ENCODE data around the gene ATG3.
"Not testable (repeated sequence)": the region's sequence is repeated elsewhere in the genome, so short reads cannot be mapped to it uniquely, and the experiment has no call there.

Gene ATG3

DNA sequence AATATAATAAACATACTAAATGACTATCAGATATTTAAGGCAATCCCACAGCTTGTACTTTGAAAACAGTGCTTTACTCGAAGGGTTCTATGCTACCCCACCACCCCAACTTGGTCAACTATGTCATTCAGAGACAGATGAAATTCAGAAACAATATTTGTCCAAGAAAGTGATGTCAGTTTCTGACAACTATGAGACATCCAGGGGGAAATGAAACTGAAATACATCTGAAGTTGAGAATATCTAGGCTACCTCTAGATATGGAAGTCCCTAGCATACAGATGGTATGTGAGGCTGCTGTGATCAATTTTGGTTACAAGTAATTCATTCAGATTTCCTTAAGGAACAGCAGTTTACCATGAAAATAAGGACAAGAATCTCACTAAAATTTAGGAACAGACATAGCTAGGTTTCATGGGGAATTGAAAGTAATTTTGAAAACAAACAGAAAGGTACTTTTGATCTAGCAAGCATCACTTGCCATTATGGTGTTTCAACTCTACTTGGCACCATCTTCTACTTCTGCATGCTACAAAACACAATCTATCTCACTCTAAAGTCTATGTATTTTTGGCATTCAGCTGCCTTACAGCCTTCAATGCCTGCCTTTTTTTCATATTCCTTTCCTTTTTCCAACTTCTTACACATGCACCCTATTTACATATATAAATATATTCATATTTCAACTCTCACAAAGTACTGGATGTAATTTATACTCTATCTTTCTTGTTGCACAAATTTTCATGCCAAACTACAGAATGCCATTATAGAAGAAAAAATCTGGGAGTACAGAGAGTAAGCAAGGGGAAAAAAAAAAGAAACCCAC lies 21.7 kb downstream of the ATG3 start:
- Histone ChIP-seq H4K20me1 (ENCODE audit: insufficient read depth, low read length) (no peaks in the 10 kb centered on the region), H3K9me3 (ENCODE audit: insufficient read depth, low read length, severe bottlenecking) (no peaks in the 10 kb centered on the region), H3K27ac (ENCODE audit: low read length) (no peak overlapping the region), H3K36me3 (ENCODE audit: insufficient read depth, low read length) (peaks cover 75% of the 10 kb centered on the region), H3K4me2 (ENCODE audit: insufficient read depth, low read length) (no peak overlapping the region), H3K79me2 (ENCODE audit: insufficient read depth, low read length) (no peaks in the 10 kb centered on the region), H3K9ac (ENCODE audit: low read depth, low read length) (no peak overlapping the region), H3K27me3 (ENCODE audit: insufficient read depth, low read length, poor library complexity) (no peaks in the 10 kb centered on the region), H3K4me1 (ENCODE audit: insufficient read depth, low read length) (no peaks in the 10 kb centered on the region), H2AFZ (ENCODE audit: low read depth, low read length) (no peak overlapping the region), H3K4me3 (ENCODE audit: low read depth in 1 of 2, low read length in 2 of 2) (no peak overlapping the region)
- ATAC-seq (ENCODE audit: insufficient read depth, low read depth) (no peak), DNase-seq (no peak)
- TF ChIP-seq CTCF (IDR thresholded peaks at IDR 0.05; ENCODE audit: borderline replicate concordance, extremely low read depth, low read length, poor library complexity, severe bottlenecking) (no peak), EZH2 (IDR thresholded peaks at IDR 0.05; ENCODE audit: borderline replicate concordance, low read depth, low read length, severe bottlenecking) (no peak)

- H3K9ac ChIP-seq (ENCODE audit: low read depth, low read length), result no peak overlapping the region
- DNase-seq (no peak), ATAC-seq (ENCODE audit: insufficient read depth, low read depth) (peak; percentile 62)
- H3K27ac ChIP-seq (ENCODE audit: low read length), result no peak overlapping the region
- TF ChIP-seq EZH2 (IDR thresholded peaks at IDR 0.05; ENCODE audit: borderline replicate concordance, low read depth, low read length, severe bottlenecking), result no peak
- peak; percentile 63 for TF ChIP-seq CTCF (IDR thresholded peaks at IDR 0.05; ENCODE audit: borderline replicate concordance, extremely low read depth, low read length, poor library complexity, severe bottlenecking)
- no peak overlapping the region for H3K4me2 ChIP-seq (ENCODE audit: insufficient read depth, low read length)
- H4K20me1 ChIP-seq (ENCODE audit: insufficient read depth, low read length), result no peaks in the 10 kb centered on the region
- H3K4me1 ChIP-seq (ENCODE audit: insufficient read depth, low read length), result no peaks in the 10 kb centered on the region
- no peak overlapping the region for H2AFZ ChIP-seq (ENCODE audit: low read depth, low read length)
- H3K79me2 ChIP-seq (ENCODE audit: insufficient read depth, low read length), result no peaks in the 10 kb centered on the region
- no peak overlapping the region for H3K4me3 ChIP-seq (ENCODE audit: low read depth in 1 of 2, low read length in 2 of 2)
- no peaks in the 10 kb centered on the region for H3K27me3 ChIP-seq (ENCODE audit: insufficient read depth, low read length, poor library complexity)
- H3K9me3 ChIP-seq (ENCODE audit: insufficient read depth, low read length, severe bottlenecking), result no peaks in the 10 kb centered on the region
- H3K36me3 ChIP-seq (ENCODE audit: insufficient read depth, low read length), result peaks cover 86% of the 10 kb centered on the region
Observed at GRCh38 chr3:112531358-112531781, 30.4 kb downstream of the ATG3 start.

DNA sequence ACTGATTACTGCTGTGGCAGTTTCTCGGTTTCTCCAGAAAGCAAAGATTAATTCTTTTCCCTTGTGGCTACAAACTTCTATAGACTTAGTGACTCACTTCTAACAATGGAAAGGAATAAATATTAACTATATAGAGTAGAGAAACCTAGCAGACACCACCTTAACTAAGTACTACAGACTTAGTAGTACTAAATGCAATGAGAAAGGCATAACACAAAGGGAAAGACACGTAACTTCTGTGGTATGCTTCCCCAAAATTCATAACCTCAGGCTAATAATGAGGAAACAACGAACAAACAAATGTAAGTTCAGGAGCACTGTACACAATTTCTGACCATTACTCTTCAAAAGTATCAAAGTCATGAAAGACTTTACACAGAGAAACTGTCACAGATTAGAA lies 31.2 kb downstream of the ATG3 start:
- no peak overlapping the region for H3K9ac ChIP-seq (ENCODE audit: low read depth, low read length)
- no peak for ATAC-seq (ENCODE audit: insufficient read depth, low read depth)
- TF ChIP-seq EZH2 (IDR thresholded peaks at IDR 0.05; ENCODE audit: borderline replicate concordance, low read depth, low read length, severe bottlenecking) (no peak), CTCF (IDR thresholded peaks at IDR 0.05; ENCODE audit: borderline replicate concordance, extremely low read depth, low read length, poor library complexity, severe bottlenecking) (no peak)
- no peak for DNase-seq
- H3K36me3 ChIP-seq (ENCODE audit: insufficient read depth, low read length), result peaks cover 78% of the 10 kb centered on the region
- H3K9me3 ChIP-seq (ENCODE audit: insufficient read depth, low read length, severe bottlenecking), result no peaks in the 10 kb centered on the region
- no peak overlapping the region for H3K27ac ChIP-seq (ENCODE audit: low read length)
- H3K79me2 ChIP-seq (ENCODE audit: insufficient read depth, low read length), result no peaks in the 10 kb centered on the region
- H2AFZ ChIP-seq (ENCODE audit: low read depth, low read length), result no peak overlapping the region
- no peaks in the 10 kb centered on the region for H3K4me1 ChIP-seq (ENCODE audit: insufficient read depth, low read length)
- H3K27me3 ChIP-seq (ENCODE audit: insufficient read depth, low read length, poor library complexity), result no peaks in the 10 kb centered on the region
- H3K4me2 ChIP-seq (ENCODE audit: insufficient read depth, low read length), result no peak overlapping the region
- H4K20me1 ChIP-seq (ENCODE audit: insufficient read depth, low read length), result no peaks in the 10 kb centered on the region
- H3K4me3 ChIP-seq (ENCODE audit: low read depth in 1 of 2, low read length in 2 of 2), result no peak overlapping the region

DNA sequence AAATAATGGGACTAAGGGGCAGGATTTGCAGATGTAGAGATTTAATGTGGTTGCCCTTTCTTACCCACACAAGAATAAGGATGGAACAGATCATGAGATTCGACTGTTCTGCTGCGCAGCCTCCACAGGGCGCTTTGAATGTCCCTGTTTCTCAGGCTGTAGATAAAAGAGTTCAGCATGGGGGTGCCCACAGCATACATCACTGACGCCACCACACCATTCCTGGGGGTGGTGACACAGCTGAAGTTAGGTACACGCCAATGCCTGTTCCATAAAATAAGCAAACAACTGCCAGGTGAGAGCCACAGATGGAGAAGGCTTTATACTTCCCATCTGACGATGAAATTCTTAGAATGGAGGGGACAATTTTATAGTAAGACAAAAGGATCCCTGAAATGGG lies 37.6 kb downstream of the ATG3 start:
- peaks cover 22% of the 10 kb centered on the region for H3K36me3 ChIP-seq (ENCODE audit: insufficient read depth, low read length)
- H3K9me3 ChIP-seq (ENCODE audit: insufficient read depth, low read length, severe bottlenecking); H4K20me1 ChIP-seq (ENCODE audit: insufficient read depth, low read length); H2AFZ ChIP-seq (ENCODE audit: low read depth, low read length); DNase-seq; H3K27me3 ChIP-seq (ENCODE audit: insufficient read depth, low read length, poor library complexity); H3K4me1 ChIP-seq (ENCODE audit: insufficient read depth, low read length); H3K79me2 ChIP-seq (ENCODE audit: insufficient read depth, low read length); H3K4me3 ChIP-seq (ENCODE audit: low read depth in 1 of 2, low read length in 2 of 2); H3K27ac ChIP-seq (ENCODE audit: low read length); H3K4me2 ChIP-seq (ENCODE audit: insufficient read depth, low read length); ATAC-seq (ENCODE audit: insufficient read depth, low read depth); H3K9ac ChIP-seq (ENCODE audit: low read depth, low read length): not testable (repeated sequence)
